Measurements from ENCODE around the gene DCTPP1. TPM values are rescaled to one million over a fixed set of nuclear protein-coding genes. Genes with fewer than 3 reads are reported as not detected.
A peak's percentile ranks its signal among the peaks of the same experiment; 100 is the strongest.

The DCTPP1 gene
- total and polyA plus RNA-seq, 2 of the 13 experiments (the other 11 are each of a cell fraction or from before 2014, with no cell fraction given), result 54.8 to 74.4 TPM

DNA sequence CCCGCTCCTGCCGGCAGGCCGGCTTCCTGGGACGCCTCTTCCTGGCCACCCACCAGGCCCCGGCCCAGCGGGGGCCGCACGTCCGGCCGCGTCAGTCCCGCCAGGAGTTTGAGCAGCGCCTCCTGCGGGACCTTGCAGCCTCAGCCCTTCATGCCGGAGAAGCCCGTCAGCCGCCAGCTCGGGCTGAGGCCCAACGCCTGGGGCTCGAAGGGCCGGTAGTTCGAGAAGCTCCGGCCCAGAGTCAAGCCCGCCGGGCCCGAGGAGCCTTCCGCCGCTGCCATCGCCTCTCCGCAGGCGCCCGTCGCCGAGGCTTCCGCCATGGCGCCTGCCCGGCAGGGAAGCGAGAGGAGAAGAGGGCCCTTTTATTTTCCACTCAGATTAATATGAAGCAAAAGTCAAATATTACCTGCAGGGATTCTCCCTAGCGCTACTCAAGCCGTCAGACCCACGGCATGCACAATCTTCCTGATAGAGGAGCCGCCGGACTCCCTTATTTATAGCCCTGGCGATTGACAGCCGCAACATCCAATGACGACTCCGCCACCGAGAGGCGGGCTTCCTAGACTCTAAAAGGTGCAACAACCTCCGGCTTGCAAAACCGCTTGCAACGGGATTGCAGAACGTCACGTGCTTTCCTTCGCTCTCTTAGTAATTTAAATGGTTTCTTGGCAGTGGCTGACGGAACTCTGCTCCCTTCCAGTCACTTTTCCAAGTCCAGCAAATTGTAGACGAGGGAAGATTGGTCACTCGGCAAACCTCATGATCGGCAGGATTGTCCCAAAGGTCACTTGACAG is 15.8 kb upstream of the DCTPP1 start, which contains the start of gene SEPHS2 (continued):
- no peak for TF ChIP-seq FOXP1 (IDR thresholded peaks at IDR 0.05)
- peak; percentile 63 for TF ChIP-seq FOXP1 (CRISPR knock-in tag; IDR thresholded peaks at IDR 0.05)
- TF ChIP-seq ZBTB25 (CRISPR knock-in tag; IDR thresholded peaks at IDR 0.05), result peak; percentile 23; the same call in 1 of the 2 replicates
- TF ChIP-seq ZNF891 (CRISPR knock-in tag; IDR thresholded peaks at IDR 0.05), result peak; percentile 44; the same call in 1 of the 2 replicates
- TF ChIP-seq ATF7 (IDR thresholded peaks at IDR 0.05), result no peak
- TF ChIP-seq ATF7 (CRISPR knock-in tag; IDR thresholded peaks at IDR 0.05), result 0 out of 2 replicates have a peak, but pooled peaks have one; percentile 21
- no peak for TF ChIP-seq ZNF800 (CRISPR knock-in tag; IDR thresholded peaks at IDR 0.05)
- TF ChIP-seq PHF21A (CRISPR knock-in tag; IDR thresholded peaks at IDR 0.05), result peak; percentile 66; the same call in 1 of the 2 replicates
- no peak for TF ChIP-seq ZFP90 (CRISPR knock-in tag; IDR thresholded peaks at IDR 0.05; ENCODE audit: borderline replicate concordance)
- TF ChIP-seq GATA4 (IDR thresholded peaks at IDR 0.05; ENCODE audit: borderline replicate concordance, low read depth), result peak; percentile 87; the same call in 1 of the 2 replicates
- TF ChIP-seq, protein P1, sequence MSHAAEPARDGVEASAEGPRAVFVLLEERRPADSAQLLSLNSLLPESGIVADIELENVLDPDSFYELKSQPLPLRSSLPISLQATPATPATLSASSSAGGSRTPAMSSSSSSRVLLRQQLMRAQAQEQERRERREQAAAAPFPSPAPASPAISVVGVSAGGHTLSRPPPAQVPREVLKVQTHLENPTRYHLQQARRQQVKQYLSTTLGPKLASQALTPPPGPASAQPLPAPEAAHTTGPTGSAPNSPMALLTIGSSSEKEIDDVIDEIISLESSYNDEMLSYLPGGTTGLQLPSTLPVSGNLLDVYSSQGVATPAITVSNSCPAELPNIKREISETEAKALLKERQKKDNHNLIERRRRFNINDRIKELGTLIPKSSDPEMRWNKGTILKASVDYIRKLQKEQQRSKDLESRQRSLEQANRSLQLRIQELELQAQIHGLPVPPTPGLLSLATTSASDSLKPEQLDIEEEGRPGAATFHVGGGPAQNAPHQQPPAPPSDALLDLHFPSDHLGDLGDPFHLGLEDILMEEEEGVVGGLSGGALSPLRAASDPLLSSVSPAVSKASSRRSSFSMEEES (CRISPR knock-in tag; IDR thresholded peaks at IDR 0.05), result peak; percentile 95
- no peak for TF ChIP-seq NFIB (CRISPR knock-in tag; IDR thresholded peaks at IDR 0.05; ENCODE audit: borderline replicate concordance)
- no peak for TF ChIP-seq ATF3 (CRISPR knock-in tag; IDR thresholded peaks at IDR 0.05)
- peak; percentile 93 for TF ChIP-seq SP2 (CRISPR knock-in tag; IDR thresholded peaks at IDR 0.05)
- peak; percentile 62 for TF ChIP-seq ZNF512B (CRISPR knock-in tag; IDR thresholded peaks at IDR 0.05; ENCODE audit: borderline replicate concordance)
- no peak for TF ChIP-seq MXD3 (CRISPR knock-in tag; IDR thresholded peaks at IDR 0.05)

All from HepG2 (cell line).